Activated T-cell treated with anti-CD3 and anti-CD28 coated beads for 4 hours (primary cell): ENCODE results near the gene KCNIP1.

ENCODE experiments used
- DNase-seq: peaks from one replicate; pipeline ENCODE4 v3.0.0-alpha.2; 2020

KCNIP1 gene

DNA sequence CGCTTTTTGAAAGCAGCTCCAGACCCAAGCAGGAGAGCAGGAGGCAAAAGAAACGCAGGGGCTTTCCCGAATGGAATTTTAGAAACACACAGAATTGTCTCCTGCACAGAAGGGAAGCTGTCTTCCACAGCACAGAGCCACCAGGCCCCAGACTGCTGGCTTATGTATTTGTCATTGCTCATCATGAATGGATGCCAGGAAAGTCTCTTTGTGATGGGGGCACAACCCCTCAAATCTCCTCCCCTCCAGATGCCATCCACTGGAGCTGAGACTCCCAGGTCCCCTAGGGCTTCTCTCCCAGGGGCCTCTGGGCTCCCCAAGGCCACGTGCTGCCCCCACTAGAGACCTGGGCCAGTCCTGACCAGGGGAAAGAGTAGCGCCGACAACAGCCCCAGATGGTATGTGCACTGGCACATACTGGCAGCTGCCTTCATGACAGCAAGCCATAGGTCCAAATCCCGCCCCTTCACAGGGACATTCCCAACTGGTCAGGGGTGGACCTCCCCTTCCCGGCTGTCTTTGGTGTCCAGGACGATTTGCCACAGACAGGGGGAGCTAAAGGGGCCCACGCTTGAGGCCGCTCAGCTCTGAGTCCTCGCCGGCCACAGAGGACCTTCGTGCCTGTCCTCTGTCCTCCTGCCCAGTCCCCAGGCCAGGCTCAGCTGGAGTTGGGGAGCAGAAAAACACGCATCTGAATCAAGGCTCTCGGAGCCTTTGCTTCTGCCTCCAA, 127.8 kb downstream of the KCNIP1 start:
- DNase-seq, result no peak

DNA sequence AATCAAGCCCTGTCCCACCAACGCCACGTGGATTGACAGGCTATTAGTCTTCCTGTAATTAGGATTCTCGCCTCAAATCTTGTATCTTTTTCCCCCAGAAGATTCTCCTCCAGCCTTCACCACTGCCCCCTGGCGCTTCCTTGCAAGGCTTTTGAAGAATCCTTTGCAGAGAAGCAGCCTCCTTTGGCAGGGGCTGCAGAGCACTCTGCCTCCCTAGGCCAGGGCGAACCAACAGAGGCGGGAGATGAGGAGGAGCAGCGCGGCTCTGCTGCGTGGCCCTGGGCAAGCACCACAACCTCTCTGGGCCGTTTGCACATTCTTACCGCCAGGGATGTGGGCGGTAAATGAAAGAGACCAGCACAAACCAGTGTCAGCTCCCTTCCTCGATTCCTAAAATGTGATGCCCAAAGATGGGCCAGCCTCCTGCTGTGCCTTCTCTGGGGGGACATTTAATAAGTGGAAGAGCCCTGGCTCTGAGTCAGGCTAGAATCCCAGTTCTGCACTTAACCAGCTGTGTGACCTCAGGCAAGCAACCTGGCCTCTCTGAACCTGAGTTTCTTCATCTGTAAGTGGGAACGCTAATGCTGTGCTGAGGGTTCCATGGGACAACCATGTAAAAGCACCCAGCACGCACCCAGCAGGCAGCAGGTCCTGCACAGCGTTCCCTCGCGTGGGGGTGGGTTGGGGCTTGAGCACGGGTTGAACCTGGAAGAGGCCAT, 128.6 kb downstream of the KCNIP1 start:
- DNase-seq, result no peak

DNA sequence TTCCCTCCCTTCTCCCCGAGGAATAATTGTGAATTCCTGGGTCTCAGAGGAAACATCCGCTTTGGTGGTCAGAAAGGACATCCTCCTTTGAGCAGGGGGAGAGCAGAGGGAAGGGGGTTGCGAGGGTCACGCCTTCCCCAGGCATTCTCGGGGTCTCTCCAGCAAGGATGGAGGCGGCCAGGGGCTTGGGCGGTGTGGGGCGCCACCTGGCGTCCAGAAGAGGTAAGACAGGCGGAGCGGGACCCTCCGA, 129.1 kb downstream of the KCNIP1 start:
- DNase-seq, result peak; percentile 43

DNA sequence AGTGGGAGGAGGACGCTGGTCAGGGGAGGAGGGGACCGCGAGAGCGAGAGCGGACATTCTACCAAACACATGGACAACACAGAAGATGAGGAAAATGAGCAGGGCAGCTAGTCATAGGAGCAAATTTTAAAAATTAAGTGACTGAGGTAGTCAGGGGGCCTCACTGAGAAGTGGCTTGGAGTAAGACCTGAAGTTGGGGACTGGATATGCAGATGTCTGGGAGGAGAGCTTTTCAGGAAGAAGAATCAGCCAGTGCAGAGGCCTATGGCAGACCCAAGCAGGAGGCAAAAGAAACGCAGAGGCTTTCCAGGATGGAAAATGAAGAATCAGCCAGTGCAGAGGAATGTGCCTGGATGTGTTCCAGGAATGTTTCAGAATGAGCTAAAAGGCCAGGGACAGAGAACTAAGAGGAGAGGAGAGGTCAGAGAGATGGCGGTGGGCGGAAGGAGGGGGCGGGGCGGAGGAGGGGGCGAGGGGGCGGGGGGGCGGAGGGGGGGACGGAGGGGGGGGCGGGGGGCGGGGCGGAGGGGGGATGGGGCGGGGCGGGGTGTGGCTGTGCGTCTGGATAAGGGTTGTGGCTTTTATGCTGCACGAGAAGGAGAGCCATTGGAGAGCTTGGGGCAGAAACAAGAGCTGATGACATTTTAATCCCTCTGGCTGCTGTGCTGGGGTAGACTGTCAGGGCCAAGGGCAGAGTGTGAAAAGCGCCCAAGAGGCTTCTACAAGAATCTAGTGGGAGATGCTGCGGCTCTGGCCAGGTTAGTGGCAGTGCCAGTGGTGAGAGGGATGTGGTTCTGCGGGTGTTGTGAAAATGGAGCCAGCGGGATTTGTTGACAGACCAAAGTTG, 129.6 kb downstream of the KCNIP1 start:
- DNase-seq, result no peak

DNA sequence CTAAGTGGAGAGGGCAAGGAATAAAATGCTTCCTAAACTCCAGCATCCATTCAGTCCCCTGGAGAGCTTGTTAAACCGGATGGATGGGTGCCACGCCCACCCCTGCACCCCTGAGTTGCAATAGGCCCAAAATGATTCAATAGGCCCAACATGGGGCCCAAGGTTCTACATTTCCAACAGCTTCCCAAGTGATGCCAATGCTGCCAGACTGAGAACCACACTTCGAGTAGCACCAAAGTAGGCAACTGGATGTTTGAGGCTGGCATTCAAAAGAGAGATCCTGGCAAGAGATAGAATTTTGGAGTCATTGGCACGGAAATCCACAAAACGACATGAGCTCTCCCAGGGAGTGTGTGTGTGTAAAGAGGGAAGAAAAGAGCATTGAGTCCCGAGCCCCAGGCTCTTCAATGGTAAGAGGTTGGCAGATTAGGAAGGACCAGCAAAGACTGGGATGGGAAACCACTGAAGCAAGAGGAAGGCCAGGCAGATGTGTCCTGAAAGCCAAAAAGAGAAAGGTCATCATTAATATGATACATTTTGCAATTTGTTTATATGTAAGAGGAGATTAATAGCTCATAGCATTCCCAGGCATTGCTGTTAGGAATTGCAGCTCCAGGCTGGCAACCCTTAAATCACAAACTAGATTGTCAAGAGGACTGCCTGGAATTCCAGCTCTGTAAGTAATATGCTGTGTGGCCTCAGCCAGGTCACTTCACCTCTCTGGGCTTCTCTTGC, 130.6 kb downstream of the KCNIP1 start:
- DNase-seq, result no peak

DNA sequence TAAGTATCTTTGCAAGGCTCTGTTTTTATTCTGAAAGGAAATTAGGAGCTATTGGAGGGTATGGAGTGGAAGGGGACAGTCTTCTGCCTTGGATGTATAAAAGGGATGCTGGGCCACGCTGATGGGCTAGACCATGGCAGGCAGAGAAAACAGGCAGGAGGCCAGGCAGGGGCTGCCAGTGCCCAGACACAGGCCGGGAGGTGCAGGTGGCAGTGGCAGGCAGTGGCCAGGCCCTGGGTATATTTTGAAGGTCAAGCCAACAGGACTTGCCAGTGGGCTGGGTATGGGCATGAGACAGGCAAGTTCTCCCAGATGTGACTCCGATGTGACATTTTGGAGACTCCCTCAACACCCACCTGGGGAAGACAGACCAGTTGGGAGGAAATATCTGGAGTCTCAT, 131.9 kb downstream of the KCNIP1 start:
- DNase-seq, result no peak

DNA sequence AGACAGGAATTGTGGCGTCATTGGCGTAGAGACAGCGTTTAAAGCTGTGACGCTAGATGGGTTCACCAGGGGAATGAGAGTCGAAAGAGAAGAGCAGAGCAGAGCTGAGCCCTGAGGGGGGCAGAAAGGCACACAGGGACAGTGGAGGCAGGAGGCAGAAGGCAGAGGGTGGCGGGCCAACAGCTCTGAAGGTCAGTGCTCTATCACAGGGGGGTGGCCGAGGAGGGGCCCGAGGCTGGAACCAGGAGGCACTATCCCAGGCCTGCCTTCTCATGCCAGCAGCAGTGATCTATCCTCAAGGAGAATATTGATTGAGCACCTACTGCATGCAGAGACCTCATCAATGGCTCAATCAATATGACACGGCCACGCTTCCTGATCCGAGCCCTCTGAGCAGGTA, 132.4 kb downstream of the KCNIP1 start:
- DNase-seq, result no peak

DNA sequence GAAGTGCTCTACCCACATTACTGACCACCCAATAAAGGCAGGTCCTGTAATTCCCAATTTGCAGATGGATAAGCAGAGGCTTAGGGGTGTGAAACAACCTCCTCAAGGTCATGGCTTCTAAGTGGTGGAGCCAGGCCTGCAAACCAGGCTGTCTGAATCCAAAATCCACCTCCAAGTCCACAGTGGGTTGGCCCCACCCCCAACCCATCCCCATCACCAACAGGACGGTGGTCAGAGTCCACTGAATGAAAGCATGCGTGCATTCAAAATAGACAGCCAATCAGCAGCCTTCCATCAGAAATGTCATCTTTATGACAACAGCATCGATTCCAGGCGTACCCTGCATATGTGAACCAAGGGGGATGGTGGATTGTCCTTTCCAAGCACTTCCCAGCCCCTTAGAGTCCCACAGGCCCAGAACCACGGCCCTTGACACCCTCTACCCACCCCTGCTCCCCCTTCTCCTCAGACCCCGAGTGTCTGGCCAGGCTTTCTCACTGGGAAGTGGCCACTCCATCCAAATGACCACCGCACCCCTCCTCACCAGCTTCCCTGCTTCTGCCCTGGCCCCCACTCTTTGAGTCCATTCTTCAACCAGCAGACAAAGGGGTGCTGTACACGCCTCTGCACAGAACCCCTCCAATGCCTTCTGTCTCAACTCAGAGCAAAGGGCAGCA, 133.1 kb downstream of the KCNIP1 start:
- DNase-seq, result no peak

DNA sequence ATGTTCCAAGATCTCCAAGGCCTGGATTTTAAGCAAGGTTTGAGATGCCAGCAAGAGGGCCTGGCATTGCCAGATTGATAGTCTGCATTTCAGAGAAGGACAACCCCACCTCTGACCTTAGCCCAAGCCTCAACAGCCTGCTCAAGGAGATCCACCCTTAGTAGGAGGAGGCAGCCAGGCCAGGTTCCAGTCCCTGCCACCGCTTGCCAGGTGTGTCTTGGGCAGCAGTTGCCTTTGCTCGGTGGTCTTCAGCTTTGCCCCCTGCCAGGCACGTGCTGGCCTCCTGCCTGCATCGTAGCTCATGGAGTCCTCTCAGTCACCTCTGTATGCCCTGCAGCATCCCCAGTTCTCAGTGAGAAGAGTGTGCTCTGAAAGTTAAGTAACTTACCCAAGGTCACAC, 134.2 kb downstream of the KCNIP1 start:
- DNase-seq, result no peak

DNA sequence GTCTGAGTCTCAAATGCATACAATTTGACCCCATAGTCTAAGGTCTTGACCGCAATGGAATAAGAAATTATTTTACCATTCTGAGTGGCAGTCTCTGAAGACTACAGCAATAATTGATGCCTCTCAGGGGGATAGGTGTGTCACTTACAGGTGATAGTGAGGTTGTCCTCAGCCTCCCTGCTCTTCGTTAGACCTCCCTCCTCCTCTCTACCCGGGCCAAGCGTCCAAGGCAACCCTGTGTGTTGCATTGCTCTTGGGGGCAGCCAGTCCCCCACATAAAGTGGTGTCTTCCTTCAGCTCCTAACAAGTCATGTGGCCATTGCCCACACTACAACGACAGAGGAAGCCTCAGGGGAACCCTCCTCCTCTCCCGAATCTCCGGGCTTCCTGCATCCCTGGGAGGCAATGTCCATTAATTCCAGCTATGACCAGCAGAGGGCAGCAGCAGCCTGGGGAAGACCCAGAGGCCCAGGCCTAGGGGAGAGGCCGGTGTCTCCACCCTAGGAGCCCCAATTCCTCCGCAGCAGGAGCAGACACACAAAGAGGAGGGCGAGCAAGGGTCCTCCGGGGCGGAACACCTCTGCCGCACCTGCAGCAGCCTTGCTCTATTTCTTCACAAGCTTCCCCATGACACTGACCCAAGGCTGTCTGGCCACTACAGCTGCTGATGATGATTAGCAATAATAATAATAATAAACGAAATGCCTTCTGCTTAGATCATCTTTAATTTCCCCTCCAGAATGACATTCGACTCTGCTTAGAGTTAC, 134.8 kb downstream of the KCNIP1 start:
- DNase-seq, result peak; percentile 52

DNA sequence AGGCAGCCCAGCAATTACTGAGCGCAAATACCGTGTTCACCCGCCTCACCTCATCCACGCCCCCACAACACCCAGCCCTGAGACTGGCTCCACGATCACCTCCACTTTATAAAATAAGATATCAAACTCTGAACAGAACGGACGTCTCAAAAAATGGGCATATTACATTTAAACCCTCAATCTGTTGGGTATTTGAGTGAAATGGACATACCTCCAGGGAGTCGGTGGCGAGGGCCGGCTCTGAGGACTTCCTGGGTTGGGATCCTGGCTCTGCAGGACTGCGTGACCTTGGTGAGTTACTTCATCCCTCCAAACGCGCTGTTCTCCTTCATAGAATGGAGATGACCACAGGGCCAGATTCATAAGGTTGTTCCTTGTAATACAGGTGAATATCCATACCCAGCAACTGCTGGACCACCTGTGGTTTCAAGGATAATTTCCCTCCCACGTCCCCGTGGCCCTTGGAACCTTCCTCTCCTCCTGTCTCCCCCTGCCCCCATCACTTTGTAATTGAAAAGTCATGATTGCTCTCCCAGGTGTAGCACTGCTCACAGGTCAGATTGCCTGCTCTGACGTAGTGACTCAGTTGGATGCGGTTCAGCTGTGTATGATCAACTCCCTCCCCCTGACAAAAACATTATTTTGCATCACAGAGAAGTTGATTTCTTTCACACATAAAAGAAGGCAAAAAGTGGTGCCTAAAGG, 135.6 kb downstream of the KCNIP1 start:
- DNase-seq, result no peak

DNA sequence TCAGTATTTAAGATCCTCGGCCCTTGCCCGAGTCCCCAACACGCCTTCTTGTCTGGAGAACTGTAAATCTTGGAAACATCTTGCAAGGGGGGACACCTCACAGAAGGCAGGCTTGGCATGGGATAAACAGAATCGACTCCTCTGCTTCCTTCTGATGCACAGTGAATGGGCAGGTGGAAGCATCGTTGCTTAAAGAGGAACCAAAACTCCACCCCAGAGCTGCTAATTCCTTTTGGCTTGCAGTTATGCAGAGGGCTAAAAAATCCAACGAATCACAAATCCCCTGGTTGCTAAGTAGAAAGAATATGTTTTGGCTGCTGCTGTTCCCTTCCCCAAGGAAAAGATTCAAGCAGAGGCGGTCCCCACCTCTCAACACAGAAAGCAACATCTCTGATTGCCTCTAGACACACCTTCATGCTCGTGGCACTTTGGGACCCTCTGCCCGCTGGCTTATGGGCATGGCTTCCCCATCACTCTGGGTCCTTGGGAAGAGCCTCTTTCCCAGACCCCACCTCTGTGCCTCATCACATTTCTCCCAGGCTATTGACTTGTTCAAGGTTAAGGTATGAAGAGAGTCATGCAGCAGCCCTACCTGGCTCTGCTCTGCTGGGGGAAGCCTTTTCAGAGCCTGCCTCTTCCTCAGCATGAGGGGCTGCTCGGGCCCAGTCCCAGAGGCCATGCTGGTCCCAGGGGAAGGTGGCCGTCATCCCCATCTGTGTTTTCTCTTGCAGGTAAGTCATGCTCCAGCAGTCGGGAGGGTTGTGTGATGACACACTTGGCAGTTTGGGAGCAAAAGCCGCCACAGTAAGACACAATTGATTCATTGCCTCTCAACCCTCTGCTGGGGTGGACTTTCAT, 137.1 kb downstream of the KCNIP1 start:
- no peak for DNase-seq

DNA sequence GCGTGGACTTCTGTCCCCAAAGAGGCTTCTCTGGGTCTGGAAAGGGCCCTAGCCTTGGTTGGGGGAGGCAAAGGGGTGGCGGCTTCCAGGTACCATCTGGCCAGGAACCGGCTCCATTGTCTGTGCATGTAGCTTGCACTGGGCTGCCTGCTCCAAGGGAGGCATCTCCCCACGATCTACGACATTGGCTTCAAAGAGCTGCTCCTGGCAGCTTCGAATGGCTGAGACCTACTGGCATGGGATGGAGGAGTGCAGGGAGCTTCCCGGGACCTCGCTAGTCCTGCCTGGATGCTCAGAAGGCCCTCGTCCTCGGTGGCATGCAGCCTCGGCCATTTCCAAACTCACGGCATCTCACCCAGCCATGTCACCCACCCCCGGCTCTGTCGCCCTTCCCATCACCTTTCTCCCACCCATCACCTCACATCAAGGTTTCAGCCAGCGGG, 137.8 kb downstream of the KCNIP1 start:
- DNase-seq, result no peak

DNA sequence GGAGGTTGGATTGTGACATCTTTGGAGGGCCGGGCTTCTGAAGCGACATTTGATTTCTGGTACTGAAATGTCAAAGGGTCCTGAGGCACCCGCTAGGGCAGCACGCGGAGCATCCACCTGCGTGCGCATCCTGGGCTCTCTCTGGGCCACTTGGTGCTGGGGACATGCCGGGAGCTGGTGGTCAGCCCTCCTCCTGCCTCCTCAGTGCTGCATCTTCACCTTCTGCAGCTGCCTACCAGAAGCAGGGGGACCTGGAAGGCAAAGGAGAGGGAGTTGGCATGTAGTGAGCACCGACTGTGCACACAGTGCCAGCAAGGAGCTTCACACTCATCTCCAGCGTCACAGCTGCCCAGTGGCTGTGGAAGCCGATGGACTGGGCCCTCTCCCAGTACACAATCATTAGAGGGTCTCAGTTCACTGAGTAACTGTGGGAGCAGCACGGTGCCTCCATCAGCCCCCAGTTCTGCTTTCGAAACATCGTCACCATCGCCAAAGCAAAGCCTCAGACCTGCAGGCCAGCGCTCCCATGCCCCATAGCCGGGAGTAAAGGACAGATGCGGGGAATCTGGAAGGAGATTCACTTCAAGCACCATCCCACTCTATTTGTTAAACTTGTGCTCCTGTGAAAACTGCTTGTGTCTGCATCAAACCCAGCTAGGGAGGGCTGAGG, 138.4 kb downstream of the KCNIP1 start:
- no peak for DNase-seq

DNA sequence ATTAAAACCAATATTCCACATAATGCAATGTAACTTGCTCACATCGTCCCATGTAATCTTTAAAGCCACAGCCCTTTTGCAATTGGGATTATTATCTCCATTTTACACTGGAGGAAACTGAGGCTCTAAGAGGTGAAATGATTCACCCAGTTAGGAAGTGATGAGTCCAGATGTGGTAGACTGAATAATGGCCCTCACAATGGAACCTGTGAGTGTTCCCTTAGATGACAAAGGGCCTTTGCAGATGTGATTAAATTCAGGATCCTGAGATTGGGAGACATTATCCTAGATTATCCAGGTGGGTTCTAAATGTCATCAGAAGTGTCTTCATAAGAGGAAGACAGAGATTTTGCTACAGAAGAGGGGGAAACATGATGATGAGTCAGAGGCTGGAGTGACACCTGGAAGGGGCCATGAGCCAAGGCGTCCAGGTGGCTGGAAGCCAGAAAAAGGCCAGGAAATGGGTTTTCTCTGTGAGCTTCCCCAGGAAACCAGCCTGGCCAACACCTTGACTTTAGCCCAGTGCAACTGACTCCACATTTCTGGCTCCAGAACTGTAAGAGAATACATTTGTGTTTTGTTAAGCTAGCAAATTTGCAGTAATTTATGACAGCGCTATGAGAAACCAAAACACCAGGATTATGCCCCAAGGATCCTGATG, 139.1 kb downstream of the KCNIP1 start:
- no peak for DNase-seq

DNA sequence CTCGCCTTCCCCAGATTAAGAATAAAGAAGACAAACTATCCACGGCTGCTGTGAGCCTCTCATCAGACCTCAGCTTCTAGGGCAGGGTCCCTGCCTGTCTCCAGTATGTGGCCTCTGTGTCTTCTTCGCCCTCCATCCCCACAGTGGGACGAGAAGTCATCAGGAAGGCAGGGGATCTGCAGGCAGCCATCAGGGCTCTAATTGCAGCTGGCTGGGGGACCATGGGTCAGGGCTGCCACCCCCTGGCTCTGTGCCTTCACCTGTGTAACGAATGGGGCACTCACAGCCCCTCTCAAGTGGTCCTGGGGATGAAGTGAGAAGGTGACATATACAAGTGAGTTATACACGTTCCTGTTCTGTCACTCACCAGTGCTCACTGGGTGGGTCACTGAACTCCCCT, 139.8 kb downstream of the KCNIP1 start:
- DNase-seq, result no peak

DNA sequence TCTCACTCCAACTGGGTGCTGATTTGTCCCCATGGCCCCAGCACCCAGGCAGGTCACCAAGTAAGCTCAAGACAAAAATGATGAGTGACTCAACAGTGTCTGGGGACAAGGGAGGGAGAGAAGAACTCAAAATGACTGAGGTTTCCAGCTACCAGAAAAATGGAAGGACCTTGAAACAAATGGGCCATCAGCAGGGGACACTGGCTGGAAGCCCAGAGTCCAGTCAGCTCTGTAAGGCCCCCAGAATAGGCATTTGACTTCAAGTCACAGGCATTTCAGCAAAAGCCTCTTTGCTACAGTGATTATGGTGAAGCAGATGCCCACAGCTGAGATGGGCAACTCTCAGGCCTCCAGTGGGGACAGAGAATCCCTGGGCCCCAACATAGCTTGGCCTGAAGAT, 140.7 kb downstream of the KCNIP1 start:
- no peak for DNase-seq

DNA sequence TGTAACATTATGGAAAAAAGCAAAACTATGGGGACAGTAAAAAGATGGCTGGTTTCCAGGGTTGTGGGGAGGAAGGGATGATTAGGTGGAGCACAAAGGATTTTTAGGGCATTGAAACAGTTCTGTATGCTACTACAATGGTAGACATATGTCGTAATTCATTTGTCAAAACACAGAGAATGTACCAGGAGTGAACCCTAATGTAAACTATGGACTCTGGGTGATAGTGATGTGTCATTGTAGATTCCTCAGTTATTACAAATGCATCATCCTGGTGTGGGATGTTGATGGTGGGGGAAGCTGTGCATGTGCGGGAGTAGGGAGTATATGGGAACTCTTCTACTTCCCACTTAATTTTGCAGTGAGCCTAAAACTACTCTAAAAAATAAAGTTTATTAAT, 144.7 kb downstream of the KCNIP1 start:
- no peak for DNase-seq

DNA sequence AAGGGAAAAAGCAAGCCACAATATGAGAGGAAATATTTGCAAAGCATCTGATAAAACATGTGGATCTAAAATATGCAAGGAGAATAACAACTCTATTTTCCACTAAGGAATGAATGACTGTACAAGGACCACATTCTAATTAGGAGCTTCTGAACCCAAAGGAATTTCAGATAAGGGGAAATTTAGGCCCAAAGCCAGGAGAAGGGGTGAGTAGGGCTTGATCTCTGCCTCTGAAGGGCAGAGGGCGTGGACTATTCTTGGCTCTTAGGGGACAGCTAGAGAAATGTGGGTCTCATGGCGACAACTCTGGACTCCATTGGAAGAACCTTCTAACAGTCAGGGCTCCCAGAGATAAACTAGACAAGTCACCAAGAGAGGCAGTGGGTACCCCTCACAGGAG, 147.0 kb downstream of the KCNIP1 start:
- DNase-seq, result no peak
